Bronchial epithelial cell (primary cell): ENCODE measurements around the gene MAPRE2. TPM values are rescaled to one million over a fixed set of nuclear protein-coding genes. Genes with fewer than 3 reads are reported as not detected.

Source experiments
- DNase-seq: peaks from one replicate; pipeline ENCODE4 v3.0.0-alpha.2; 2010; ENCODE audit warnings: low read depth
- FAIRE-seq: peaks from 2 replicates; lab custom pipeline; 2011; peaks lifted over from hg19 to GRCh38; lab: Jason Lieb, UNC
- H3K27me3 ChIP-seq: 2 replicates; pipeline ENCODE4 v1.5.1; 2011; ENCODE audit warnings: low read length; ENCODE audit not compliant: control insufficient read depth, insufficient read depth
- H3K36me3 ChIP-seq: 2 replicates; pipeline ENCODE4 v1.5.1; 2011; ENCODE audit warnings: low read length; ENCODE audit not compliant: control insufficient read depth, insufficient read depth
- H3K4me3 ChIP-seq: 2 replicates; pipeline ENCODE4 v1.5.1; 2011; ENCODE audit warnings: mild to moderate bottlenecking, low read depth, low read length, control low read depth
- total RNA-seq: library from RNA; depleted of rRNA; stranded (reverse); fragments of >200 nt; gene quantifications from 2 replicates; pipeline ENCODE4 v1.2.1, GENCODE V29; 2014
- TF ChIP-seq, protein P1 (sequence below): IDR thresholded peaks from 2 replicates; pipeline ENCODE4 v1.5.1; 2011; ENCODE audit warnings: mild to moderate bottlenecking, moderate library complexity, low read length, control low read depth, inconsistent platforms; ENCODE audit not compliant: insufficient read depth, severe bottlenecking

The MAPRE2 gene
- total RNA-seq, 1 donor from 2014 or later: 0.79 TPM

DNA sequence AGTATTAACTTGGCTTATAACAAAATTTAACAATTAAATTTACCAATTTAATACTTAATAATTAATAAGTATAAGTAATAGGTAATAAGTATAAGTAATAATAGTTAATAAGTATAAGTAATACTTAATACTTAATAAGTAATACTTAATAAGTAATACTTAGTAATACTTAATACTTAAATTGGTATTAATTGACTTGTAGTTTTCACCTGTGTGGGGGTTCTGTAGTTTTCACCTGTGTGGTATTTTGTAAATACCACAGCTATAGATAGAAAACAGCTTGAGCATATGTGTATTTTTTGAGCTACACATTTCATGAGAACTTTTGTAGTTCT, 55.4 kb downstream of the MAPRE2 start:
- FAIRE-seq (no peak), DNase-seq (no peak)
- TF ChIP-seq, protein P1, sequence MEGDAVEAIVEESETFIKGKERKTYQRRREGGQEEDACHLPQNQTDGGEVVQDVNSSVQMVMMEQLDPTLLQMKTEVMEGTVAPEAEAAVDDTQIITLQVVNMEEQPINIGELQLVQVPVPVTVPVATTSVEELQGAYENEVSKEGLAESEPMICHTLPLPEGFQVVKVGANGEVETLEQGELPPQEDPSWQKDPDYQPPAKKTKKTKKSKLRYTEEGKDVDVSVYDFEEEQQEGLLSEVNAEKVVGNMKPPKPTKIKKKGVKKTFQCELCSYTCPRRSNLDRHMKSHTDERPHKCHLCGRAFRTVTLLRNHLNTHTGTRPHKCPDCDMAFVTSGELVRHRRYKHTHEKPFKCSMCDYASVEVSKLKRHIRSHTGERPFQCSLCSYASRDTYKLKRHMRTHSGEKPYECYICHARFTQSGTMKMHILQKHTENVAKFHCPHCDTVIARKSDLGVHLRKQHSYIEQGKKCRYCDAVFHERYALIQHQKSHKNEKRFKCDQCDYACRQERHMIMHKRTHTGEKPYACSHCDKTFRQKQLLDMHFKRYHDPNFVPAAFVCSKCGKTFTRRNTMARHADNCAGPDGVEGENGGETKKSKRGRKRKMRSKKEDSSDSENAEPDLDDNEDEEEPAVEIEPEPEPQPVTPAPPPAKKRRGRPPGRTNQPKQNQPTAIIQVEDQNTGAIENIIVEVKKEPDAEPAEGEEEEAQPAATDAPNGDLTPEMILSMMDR: no peak
- H3K36me3 ChIP-seq: no peaks in the 10 kb centered on the region
- no peak overlapping the region for H3K4me3 ChIP-seq
- no peaks in the 10 kb centered on the region for H3K27me3 ChIP-seq

DNA sequence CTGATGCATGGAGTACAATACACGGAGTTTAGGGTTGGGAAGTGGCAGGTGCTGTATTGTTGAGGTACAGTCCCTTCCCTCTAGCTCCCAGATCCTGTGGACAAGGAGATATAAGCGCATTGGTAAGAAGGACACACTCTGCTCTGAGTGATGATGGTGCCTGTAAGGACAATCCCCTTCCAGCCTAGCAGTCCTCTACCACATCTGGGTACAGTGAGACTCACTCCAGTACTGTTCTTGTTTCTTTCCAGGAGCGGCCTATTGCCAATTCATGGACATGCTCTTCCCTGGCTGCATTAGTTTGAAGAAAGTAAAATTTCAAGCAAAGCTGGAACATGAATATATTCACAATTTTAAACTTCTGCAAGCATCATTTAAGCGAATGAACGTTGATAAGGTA, 56.0 kb downstream of the MAPRE2 start:
- no peak overlapping the region for H3K4me3 ChIP-seq
- no peak for DNase-seq
- no peaks in the 10 kb centered on the region for H3K36me3 ChIP-seq
- H3K27me3 ChIP-seq: no peaks in the 10 kb centered on the region
- FAIRE-seq: no peak
- TF ChIP-seq, protein P1: no peak

DNA sequence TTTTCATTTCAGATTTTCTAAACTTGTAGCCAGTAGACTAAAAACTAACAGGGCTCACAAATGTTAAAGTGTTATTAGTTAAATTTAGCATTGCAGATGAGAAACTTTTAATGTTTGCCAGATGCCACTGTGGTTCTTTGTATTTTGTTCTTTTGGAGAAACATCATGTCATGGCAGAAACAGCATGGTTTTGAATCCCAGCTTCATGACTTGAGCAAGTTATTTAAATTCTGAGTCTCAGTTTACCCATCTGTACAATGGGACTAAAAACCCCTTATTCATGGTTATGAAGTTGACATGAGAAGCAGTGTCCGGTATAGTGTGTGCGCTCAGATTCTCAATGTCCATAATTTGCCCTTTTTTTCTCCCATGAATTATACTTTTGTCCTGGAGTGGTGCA, 56.5 kb downstream of the MAPRE2 start:
- Histone ChIP-seq H3K4me3 (no peak overlapping the region), H3K36me3 (no peaks in the 10 kb centered on the region), H3K27me3 (no peaks in the 10 kb centered on the region)
- FAIRE-seq (no peak), DNase-seq (no peak)
- TF ChIP-seq, protein P1: no peak

DNA sequence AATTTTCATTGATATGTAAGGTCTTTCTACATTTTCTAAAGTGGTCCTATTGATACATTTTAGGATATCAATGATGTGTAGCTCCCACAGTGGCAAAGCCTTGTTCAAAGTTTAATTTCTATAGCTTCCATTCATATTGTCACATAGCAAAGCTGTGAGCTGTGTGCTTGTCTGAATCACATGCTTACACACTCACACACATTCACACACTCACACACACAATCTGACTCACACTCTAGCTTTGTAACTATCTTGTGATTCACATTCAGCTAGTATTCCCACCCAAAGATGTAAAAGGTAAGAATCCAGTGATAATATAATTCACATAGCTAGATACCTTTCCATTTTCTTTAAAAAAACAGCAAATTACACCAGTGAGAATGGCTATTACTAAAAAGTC, 58.7 kb downstream of the MAPRE2 start:
- DNase-seq (peak; percentile 61), FAIRE-seq (no peak)
- no peaks in the 10 kb centered on the region for H3K27me3 ChIP-seq
- TF ChIP-seq, protein P1: no peak
- no peak overlapping the region for H3K4me3 ChIP-seq
- no peaks in the 10 kb centered on the region for H3K36me3 ChIP-seq

DNA sequence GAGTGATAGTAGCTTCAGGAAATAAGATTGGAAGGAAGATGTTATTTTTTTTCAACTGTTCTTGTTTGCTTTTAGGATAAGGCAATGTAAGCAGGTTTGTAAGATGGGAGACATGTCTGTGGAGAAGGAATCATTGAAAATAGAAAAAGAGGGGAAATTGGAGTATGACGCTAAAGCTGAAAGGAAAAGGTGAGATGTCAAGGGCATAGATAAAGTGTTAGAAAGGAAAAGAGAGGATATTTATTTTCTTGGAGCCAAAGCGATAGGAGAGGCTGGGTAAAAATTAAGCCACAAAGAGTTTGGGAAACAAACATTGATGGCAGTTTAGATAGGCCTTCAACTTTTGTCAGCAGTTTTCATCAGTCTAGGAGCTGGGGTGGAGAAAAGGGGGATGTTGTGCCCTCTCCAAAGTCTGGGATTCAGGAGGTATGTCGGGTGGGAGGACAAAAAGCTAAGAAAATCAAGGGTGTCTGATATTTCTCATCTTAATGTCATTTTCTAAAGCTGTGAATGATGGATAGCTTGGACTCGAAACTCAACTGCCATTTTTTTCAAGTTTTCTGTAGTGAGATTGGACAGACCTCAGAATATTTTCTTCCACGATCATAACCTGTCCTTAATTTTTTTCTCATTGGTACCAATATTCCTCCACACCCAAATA, 63.3 kb downstream of the MAPRE2 start:
- DNase-seq (no peak), FAIRE-seq (no peak)
- TF ChIP-seq, protein P1: no peak
- Histone ChIP-seq H3K27me3 (no peaks in the 10 kb centered on the region), H3K36me3 (no peaks in the 10 kb centered on the region), H3K4me3 (no peak overlapping the region)
